Lower leg skin (tissue), 3 donors: Measurements from ENCODE around the gene ITPKB.

Source experiments
- CTCF ChIP-seq, 3 donors: fragments of 450-650 bp; IDR thresholded peaks; one replicate each; pipeline ENCODE4 v1.5.1; 2016; ENCODE audit warnings: antibody characterized with exemption in 3 of 3, mild to moderate bottlenecking in 3 of 3, moderate library complexity in 2 of 3
- POLR2A ChIP-seq, 2 donors: fragments of 450-650 bp; IDR thresholded peaks; one replicate each; pipeline ENCODE4 v1.6.1; 2016 to 2017; ENCODE audit warnings: antibody characterized with exemption in 2 of 2, mild to moderate bottlenecking in 1 of 2, moderate library complexity in 1 of 2

- TF ChIP-seq CTCF (IDR thresholded peaks at IDR 0.05) = no peak
- no peak for TF ChIP-seq POLR2A (IDR thresholded peaks at IDR 0.05)
Observed at GRCh38 chr1:226785805-226786204, 46.7 kb upstream of the ITPKB start.
